ENCODE results near the gene STRN3.
"Not testable (repeated sequence)": the region's sequence is repeated elsewhere in the genome, so short reads cannot be mapped to it uniquely, and the experiment has no call there.

The STRN3 gene

DNA sequence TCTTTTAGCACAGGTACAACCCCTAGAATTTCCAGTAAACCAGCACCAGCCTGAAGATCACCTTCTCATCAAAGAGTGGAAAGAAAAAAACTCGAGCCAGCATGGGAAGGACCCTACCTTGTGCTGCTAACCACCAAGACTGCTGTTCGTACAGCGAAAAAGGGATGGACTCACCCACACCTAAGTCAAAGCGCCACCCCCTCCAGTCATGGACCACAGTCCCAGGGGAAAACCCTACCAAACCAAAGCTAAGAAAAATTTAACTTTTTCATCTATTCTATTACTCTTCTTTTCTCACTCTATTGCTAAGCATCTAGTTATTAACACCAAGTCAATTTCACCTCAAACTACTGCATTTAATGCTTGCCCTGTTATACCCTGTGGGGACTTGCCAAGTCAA is 56.4 kb downstream of the STRN3 start:
- DNase-seq (ENCODE audit: low spot score) = not testable (repeated sequence)

DNA sequence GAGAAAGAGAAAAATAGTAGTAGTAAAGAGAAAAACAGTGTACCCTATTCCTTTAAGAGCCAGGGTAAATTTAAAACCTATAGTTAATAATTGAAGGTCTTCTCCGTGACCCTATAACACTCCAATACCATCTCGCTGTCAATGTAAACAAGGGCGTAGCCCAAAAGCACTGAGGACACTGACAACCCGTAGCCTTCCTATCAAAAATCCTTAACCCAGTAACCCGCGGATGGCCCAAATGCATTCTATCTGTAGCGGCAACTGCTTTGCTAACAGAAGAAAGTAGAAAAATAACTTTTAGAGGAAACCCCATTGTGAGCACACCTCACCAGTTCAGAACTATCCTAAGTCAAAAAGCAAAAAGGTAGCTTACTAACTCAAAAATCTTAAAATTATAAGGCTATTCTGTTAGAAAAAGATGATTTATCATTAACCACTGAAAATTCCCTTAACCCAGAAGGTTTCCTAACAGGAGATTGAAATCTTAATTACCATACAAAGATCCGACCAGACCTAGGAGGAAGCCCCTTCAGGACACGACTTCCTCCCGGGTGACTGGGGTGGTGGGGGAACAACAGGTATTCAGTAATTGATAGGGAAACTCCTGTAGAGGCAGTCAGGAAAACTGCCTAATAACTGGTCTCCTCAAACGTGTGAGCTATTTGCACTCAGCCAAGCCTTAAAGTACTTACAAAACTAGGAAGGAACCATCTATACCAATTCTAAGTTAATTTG is 58.6 kb downstream of the STRN3 start:
- not testable (repeated sequence) for DNase-seq (ENCODE audit: low spot score)

DNA sequence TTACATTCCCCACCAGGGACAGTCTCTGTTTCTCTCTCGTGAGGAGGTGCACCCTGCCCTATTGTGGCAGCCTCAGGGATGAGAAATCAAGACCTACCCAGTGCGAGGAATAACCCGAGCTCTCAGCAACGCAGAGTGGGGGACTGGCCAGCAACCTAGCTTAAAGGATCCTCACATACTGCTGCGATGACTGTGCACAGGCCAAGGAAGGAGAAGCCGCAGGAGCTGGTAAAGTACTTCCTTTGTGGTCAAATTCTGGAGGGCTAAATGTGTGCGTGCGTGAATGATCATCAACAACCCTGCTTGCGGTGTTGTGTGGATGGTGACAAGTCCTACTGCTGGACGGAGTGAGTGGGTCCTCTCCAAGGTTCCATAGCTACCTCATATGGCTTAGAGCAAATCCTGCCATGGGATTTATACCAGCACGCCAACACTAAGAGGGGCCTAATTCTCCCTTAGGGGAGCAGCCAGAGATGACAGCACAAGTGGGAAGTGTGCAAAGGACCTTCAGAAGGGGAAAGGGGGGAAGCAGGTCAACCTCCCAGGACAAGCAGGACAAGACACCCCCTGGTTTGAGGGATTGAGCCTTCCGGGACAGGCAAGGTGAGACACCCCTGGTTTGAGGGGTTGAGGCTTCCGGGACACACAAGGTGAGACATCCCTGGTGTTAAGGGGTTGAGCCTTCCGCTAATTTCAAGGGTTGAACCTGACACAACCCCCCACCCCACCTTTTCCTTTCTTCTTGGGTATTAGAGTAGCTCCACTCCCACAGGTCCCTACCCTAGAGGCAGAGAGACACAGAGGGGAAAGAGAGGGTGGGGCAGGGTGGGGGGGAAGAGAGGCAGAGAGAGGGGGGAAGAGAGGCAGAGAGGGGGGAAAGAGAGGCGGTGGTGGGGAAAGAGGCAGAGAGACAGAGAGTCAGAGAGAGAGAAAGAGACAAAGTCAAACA is 59.5 kb downstream of the STRN3 start:
- no peak for DNase-seq (ENCODE audit: low spot score)

DNA sequence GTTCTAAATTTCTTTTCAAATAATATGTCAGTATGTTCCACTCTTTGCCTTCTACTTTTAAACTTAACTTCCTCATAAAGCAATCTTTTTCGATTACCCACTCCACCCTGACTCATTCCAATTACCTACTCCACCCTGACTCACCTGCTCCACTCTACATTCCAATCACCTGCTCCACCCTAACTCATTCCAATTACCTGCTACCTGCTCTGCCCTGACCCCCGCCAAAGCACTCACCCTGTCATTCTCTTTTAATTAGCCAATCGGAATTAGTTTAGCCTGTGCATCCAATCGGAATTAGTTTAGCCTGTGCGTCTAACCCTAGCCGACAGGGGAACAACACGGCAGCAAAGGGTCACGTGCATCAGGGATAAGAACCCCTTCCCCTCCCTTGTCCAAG is 60.3 kb downstream of the STRN3 start:
- not testable (repeated sequence) for DNase-seq (ENCODE audit: low spot score)

DNA sequence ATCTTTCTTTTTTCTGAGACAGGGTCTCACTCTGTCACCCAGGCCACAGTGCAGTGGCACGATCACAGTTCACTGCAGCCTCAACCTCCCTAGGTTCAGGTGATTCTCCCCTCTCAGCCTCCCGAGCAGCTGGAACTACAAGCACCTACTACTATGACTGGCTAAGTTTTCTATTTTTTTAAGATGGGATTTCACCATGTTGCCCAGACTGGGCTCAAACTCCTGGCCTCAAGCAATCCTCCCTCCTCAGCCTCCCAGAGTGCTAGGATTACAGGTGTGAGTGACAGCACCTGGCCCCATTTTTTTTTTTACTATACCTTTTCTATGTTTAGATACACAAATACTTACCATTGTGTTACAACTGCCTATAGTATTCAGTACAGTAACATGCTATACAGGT is 63.6 kb downstream of the STRN3 start:
- DNase-seq (ENCODE audit: low spot score) = not testable (repeated sequence)

DNA sequence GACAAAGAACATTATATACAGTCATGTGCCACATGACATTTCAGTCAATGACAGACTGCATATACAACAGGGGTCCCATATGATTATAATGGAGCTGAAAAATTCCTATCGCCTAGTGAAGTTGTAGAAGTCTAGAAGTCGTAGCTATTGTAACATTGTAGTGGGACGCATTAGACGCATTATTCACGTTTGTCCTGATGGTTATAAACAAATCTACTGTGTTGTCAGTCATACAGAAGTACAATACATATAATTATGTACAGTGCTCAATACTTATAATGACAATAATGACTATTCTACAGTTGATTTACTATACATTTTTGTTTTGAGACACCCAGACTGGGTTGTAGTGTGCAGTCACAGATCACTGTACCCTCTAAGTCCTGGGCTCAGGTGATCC is 64.8 kb downstream of the STRN3 start:
- DNase-seq (ENCODE audit: low spot score) = no peak

DNA sequence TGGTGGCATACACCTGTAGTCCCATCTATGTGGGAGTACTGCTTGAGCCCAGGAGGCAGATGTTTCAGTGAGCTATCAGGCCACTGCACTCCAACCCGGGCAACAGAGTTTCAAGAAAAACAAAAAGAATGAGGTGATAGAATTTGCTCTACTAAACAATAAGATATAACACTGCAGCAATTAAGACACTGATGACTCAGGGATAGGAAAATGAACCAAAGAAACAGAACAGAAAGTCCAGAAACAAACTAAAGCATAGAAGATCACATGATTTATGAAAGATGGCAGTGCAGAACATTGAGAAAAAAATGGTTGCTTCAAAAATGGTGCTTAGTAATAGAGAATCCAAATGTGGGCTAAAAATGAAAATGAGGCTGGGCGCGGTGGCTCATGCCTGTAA is 66.0 kb downstream of the STRN3 start:
- no peak for DNase-seq (ENCODE audit: low spot score)

DNA sequence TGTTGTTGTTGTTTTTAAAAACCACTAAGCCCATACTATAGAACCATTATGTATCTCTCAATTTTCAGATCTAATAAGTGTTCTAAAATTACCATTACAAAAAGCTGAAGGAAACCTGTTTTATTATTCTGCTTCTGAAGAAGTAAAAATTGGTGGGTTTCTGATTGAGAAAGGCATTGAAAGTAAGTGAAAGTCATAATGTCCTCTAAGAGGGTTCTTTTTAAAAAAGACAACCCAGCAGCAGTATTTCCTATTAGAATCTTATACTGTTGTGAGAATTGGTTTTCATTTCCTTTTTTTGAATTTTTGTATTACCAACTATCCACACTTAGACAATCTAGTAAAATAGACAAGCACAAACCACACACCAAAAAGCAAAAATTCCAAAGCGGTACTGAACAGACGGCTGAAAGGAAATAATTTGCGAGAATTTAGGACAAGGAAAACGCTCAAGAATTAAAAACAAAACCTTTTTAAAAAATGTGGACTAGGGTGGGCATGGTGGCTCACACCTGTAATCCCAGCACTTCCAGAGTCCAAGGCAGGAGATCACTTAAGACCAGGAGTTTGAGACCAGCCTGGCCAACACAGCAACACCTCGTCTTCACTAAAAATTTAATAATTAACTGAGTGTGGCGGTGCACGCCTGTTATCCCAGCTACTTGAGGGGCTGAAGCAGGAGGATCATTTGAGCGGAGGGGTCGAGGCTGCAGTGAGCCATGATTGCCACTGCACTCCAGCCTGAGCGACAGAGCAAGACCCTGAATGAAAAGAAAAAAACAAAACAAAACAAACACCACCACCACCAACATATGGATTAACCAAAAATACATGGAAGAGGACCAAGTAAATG is 67.4 kb downstream of the STRN3 start:
- DNase-seq (ENCODE audit: low spot score) = no peak

DNA sequence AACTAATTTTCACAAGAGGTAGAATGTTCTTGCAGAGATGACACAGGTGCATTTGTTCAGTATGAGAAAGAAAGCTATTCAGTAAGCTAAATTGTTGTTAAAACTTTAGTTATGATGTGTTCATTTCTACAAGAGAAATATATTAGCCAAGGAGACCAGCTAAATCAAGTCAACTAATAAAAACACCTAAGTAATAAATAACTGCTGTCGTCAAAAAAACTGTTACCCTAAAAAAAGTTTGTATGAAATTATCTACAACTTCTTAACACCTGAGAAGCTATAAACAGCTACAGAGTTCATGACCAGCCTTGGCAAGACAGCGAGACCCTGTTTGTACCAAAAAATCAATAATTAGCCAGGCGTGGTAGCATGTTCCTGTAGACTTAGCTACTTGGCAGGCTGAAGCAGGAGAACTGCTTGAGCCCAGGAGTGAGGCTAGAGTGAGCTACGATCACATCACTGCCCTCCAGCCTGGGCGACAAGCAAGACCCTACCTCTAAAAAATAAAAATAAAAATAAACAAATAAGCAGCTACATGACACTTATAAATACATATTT is 68.3 kb downstream of the STRN3 start:
- DNase-seq (ENCODE audit: low spot score) = no peak

DNA sequence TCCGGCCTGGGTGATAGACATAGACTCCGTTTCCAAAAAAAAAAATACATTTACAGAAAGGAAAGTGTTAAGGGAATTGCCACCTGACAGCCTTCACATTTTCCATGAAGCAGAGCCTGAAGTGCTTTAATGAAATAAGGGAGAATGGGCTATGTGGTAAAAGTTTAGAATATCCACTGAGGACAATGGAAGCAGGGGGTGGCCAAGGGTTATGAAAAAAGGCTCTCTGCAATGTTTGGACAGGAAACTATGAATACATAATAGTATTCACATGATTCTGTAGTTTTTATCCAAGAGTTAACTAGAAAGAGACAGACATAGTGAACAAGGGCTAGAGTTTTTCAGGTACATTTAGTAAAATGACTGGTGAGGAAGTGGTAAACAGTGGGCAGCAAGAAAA is 76.5 kb downstream of the STRN3 start:
- no peak for DNase-seq (ENCODE audit: low spot score)

DNA sequence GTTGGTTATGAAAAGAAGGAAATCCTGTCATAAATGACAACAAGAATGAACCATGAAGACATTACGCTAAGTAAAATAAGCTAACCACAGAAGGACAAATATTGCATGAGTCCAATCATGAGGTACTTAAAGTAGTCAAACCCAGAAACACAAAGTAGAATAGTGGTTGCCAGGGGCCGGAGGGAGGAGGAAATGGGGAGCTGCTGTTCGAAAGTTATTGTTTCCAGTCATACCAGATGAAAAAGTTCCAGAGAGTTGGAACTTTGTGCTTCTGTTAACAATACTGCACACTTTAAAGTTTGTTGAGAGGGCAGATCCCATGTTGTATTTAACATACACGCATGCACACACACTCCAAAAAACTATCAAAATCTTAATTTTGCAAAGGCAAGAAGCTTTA is 82.5 kb downstream of the STRN3 start:
- DNase-seq (ENCODE audit: low spot score) = no peak

DNA sequence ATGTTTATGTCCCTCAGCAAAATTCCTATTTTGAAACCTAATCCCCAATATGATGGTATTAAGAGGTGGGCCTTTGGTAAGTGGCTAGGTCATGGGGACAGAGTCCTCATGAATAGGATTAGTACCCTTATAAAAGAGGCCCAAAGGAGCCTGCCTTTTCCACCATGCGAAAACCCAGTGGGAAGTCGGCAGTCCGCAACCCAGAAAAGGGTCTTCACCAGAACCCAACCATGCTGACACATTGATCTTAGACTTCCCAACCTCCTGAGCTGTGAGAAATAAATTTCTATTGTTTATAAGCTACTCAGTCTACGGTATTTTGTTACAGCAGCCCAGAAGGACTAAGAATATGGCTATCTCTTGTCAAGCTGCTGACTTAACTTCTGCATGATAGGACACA is 85.3 kb downstream of the STRN3 start:
- DNase-seq (ENCODE audit: low spot score) = no peak

DNA sequence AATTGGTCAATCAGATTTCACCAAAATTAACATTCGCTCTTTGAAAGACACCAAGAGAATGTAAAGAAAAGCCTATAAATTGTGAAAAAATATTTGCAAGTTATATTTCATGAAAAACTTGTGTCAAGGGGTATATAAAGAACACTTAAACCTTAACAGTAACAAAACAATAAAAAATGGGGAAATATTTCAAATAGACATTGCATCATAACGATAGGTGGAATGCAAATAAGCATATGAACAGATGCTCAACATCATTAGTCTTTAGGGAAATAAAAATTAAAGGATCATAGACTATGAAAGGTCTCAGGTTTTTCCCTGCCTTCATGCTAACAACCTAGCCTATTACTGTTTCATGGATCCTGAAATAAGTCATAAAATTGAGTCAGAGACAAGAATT is 87.6 kb downstream of the STRN3 start:
- DNase-seq (ENCODE audit: low spot score) = no peak

DNA sequence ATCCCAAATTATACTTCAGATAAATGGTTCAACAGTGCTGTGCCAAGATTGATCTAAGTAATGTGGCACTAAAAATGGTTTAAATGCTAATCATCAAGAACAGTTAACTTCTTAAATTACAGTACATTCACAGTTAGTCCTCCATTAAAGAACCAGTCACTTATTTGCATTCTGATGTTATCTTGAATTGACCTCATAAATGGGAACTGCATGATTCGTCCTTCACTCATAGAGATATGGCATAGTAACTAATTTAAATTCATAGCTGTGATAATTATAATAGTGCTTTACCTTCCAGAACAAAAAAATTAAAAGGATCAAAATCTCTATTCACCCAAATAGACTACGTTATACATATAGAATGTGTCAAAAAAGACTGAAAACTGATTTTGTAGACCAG is 90.7 kb downstream of the STRN3 start:
- no peak for DNase-seq (ENCODE audit: low spot score)

DNA sequence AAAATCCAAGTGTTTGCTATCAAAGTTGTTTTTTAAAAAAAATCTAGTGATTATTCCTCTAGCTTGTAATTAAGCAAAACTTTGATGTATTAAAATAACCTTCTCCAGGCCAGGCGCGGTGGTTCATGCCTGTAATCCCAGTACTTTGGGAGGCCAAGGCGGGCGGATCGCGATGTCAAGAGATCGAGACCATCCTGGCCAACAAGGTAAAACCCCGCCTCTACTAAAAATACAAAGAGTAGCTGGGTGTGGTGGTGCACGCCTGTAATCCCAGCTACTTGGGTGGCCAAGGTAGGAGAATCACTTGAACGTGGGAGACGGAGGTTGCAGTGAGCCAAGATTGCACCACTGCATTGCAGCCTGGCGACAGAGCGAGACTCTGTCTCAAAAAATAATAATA is 92.2 kb downstream of the STRN3 start:
- not testable (repeated sequence) for DNase-seq (ENCODE audit: low spot score)

DNA sequence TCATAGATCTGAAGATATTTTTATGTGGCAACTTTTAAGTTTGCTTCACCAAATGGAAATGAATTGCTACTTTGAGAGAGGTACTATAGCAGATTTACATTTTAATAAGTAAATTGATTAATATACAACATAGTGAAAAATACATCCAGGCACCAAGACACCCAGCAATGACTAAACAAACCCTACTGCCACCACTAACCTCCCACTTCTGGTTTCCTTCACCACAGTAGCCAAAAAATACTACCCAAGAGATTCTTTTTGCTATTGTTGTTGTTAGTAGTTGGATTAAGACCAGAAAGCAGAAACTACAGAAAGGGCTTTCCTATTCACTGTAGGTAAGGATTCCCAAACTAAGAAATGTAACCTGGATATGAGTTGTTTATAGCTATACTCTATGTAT is 97.7 kb downstream of the STRN3 start:
- no peak for DNase-seq (ENCODE audit: low spot score)

DNA sequence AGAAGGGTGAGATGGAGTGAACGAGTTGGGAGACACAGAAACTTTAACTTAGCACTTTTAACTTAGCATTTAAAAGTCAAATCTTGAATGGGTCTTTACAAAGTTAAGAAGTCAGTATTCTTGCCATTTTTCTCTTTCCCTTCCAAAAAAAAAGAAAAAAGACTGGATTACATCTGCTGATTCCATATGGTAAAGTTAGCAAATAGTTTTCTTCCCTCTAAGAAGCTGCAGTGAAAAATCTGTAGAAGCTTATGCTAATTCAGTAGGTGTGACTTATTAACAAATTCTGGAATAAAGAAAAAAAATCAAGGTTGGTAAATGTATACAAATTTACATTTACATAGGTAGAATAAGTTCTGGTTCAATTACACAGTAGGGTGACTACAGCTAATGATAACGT is 100.9 kb downstream of the STRN3 start:
- DNase-seq (ENCODE audit: low spot score) = no peak

DNA sequence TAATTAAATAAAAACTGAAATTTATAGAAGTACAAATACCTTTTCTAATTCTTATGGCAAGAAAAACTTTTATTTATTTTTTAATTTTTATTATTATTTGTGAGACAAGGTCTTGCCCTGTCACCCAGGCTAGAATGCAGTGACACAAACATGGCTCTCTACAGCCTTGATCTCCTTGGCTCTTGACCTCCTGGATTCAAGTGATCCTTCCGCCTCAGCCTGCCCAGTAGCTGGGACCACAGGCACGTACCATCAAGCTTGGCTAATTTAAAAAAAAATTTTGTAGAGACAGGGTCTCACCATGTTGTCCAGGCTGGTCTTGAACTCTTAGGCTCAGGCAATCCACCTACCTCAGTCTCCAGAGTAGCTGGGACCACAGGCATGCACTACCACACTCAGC is 104.4 kb downstream of the STRN3 start:
- DNase-seq (ENCODE audit: low spot score) = no peak

DNA sequence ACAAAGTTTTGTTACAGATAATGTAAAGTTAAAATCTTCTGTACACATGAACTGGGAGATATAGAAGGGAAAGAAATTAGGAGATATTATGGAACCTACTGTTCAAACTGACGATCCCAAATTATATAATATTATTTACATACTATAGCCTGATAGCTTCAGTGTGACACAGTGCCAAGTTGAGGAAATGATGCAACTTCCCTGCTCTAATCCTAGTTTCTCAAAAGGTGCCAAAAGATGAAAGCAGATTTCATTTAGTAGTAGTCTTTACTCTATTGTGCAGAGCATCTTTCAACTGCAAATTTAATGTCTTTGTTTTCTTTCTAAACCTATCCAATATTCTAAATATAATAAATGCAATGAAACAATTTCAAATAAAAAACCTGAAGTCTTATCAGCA is 104.9 kb downstream of the STRN3 start:
- peak; percentile 38 for DNase-seq (ENCODE audit: low spot score)

DNA sequence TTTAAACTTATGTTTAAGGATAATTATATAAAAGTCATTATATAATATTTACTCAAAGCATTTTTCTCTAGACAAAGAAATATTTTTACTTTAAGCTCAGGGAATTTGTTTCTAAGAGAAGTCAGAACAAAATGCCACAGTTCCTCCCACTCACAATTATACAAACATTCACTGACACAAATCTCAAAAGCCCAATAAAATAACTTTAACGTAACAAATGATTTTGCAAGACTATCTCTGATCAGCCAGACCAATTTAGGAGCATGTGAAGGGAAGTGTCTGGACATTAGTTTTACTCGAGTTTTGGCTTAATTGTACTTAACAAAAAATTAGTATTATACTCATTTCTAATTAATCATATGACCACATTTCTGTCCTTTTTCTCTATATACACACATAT is 110.6 kb downstream of the STRN3 start:
- no peak for DNase-seq (ENCODE audit: low spot score)

DNA sequence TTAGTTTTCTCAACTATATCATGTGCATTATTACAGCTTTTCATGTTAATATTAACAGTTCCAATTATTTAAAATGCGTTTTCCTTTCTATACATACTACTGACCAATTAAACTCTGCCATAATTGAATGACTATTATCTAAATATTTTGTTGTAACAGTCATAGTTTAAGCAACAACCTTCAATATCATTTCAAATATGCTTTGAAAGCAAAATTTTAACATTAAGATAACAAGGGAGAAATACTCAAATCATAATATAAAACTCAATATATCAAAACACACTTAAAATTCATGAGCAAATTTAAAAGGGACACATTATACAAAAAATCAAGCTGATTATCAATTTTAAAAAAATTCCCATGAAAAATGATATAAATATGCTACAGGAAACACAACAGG is 111.4 kb downstream of the STRN3 start:
- no peak for DNase-seq (ENCODE audit: low spot score)

DNA sequence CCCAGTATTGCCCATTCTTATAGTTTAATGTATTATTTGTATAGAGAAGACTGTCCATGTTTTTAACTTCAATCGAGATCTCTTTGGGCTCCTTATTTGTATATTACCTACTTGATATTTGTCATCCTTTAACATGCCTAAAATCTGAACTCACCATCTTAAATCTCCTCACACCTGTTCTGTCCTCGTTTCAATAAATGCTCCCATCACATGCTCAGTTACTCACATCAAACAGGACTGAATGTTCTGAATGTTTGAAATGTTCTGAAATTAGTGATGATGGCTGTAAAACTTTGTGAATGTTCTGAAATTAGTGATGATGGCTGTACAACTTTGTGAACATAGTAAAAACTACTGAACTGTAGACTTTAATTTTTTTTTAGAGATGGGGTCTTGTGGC is 117.4 kb downstream of the STRN3 start:
- no peak for DNase-seq (ENCODE audit: low spot score)
